ENCODE data around the gene NSG1.

NSG1 gene

DNA sequence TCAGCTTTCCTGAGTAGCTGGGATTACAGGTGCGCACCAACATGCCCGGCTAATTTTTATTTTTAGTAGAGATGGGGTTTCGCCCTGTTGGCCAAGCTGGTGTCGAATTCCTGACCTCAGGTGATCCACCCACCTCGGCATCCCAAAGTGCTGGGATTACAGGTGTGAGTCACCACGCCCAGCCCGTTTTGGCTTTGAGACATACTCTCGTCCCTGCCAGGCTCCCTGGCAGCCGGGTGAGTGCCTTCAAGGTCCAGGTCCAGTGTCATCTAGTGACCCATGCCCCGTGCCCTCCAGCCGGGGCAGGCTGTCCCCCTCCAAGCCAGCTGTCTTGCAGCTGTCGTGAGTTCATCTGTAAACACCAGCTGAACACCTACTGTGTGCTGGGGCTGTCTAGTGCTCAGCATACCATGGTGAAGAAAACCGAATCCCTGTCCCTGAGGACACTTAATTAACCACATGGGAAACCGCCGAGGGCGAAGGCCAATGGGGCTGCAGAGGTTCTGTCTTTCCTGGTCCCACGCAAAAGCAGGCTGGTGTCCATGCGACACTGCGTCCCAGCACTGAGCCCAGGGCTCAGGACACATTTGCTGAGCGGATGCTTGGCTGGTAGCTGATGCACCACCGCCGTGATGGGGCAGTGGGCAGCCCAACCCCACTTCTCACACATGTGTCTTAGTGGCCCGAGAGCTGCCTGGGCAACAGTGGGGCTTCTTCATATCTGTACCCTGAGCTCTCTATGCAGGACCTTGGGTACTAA is 21.9 kb downstream of the NSG1 start:
- no peaks in the 10 kb centered on the region for H3K9me3 ChIP-seq (ENCODE audit: low read depth, low read length)
- TF ChIP-seq FOXP2 (optimal IDR thresholded peaks at IDR 0.05; ENCODE audit: control extremely low read depth, extremely low read length, insufficient read depth) = no peak
- no peak for TF ChIP-seq EZH2 (IDR thresholded peaks at IDR 0.05)
- TF ChIP-seq POLR2AphosphoS5 (IDR thresholded peaks at IDR 0.05; ENCODE audit: borderline replicate concordance, low read depth, low read length) = no peak
- DNase-seq (ENCODE audit: low read depth, low spot score) = no peak

DNA sequence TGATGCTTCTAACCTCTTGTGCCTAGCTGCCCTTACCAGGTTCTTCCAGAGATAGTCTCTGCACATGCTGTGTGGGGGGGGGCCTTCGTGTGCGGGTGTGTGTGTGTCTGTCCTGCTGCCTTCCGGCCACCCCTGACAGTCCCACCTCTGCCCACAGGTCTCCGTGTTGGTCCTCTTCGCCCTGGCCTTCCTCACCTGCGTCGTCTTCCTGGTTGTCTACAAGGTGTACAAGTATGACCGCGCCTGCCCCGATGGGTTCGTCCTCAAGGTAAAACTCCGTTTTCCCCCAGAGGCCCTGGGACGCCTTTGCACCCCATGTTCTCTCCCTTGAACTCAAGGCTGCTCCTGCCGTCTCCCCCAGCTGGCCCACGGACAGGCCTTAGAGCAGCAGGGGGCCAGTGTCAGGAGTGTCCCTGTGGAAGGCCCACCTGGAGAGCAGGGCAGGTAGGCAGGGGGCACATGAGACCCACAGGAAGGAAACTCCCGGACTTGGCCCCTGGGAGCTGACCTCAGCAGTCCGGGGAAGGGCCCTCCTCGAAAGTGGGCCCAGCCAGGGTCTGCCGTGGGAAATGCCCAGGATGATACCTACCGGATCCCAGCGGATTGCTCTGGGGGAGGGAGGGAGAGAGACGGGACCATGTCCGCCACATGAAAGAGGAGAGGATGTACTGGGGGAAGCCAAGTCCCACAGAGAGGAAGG is 22.7 kb downstream of the NSG1 start:
- Histone ChIP-seq H3K4me3 (no peak overlapping the region), H3K27ac (no peak overlapping the region), H3K9me3 (ENCODE audit: low read depth, low read length) (no peaks in the 10 kb centered on the region), H3K36me3 (ENCODE audit: insufficient read depth, low read length) (no peaks in the 10 kb centered on the region; the same call in 1 of the 2 replicates), H3K9ac (ENCODE audit: insufficient read length) (no peak overlapping the region)
- no peak for TF ChIP-seq POLR2AphosphoS5 (IDR thresholded peaks at IDR 0.05; ENCODE audit: borderline replicate concordance, low read depth, low read length)
- TF ChIP-seq FOXP2 (optimal IDR thresholded peaks at IDR 0.05; ENCODE audit: control extremely low read depth, extremely low read length, insufficient read depth) = no peak
- TF ChIP-seq EZH2 (IDR thresholded peaks at IDR 0.05) = no peak
- no peak for DNase-seq (ENCODE audit: low read depth, low spot score)

More for the DNA sequence above, 21.9 kb downstream of the NSG1 start:
- no peak overlapping the region for H3K9ac ChIP-seq (ENCODE audit: insufficient read length)
- no peaks in the 10 kb centered on the region; the same call in 1 of the 2 replicates for H3K36me3 ChIP-seq (ENCODE audit: insufficient read depth, low read length)
- H3K4me3 ChIP-seq = no peak overlapping the region
- H3K27ac ChIP-seq = no peak overlapping the region

- TF ChIP-seq FOXP2 (optimal IDR thresholded peaks at IDR 0.05; ENCODE audit: control extremely low read depth, extremely low read length, insufficient read depth) = no peak
- no peak for TF ChIP-seq EZH2 (IDR thresholded peaks at IDR 0.05)
- no peak for TF ChIP-seq POLR2AphosphoS5 (IDR thresholded peaks at IDR 0.05; ENCODE audit: borderline replicate concordance, low read depth, low read length)
- no peak overlapping the region for H3K4me3 ChIP-seq
- H3K9ac ChIP-seq (ENCODE audit: insufficient read length) = no peak overlapping the region
- H3K36me3 ChIP-seq (ENCODE audit: insufficient read depth, low read length) = no peaks in the 10 kb centered on the region; the same call in 1 of the 2 replicates
- no peak for DNase-seq (ENCODE audit: low read depth, low spot score)
- no peaks in the 10 kb centered on the region for H3K9me3 ChIP-seq (ENCODE audit: low read depth, low read length)
- no peak overlapping the region for H3K27ac ChIP-seq
Observed at GRCh38 chr4:4410271-4410670, 23.4 kb downstream of the NSG1 start.

- no peak for TF ChIP-seq FOXP2 (optimal IDR thresholded peaks at IDR 0.05; ENCODE audit: control extremely low read depth, extremely low read length, insufficient read depth)
- TF ChIP-seq EZH2 (IDR thresholded peaks at IDR 0.05) = no peak
- no peak for TF ChIP-seq POLR2AphosphoS5 (IDR thresholded peaks at IDR 0.05; ENCODE audit: borderline replicate concordance, low read depth, low read length)
Observed at GRCh38 chr4:4411906-4412305, 25.0 kb downstream of the NSG1 start.

GRCh38 chr4:4412641-4413372 is 25.9 kb downstream of the NSG1 start:
- TF ChIP-seq POLR2AphosphoS5 (IDR thresholded peaks at IDR 0.05; ENCODE audit: borderline replicate concordance, low read depth, low read length) = no peak
- no peak for TF ChIP-seq EZH2 (IDR thresholded peaks at IDR 0.05)
- Histone ChIP-seq H3K4me3 (no peak overlapping the region), H3K9ac (ENCODE audit: insufficient read length) (no peak overlapping the region), H3K36me3 (ENCODE audit: insufficient read depth, low read length) (no peaks in the 10 kb centered on the region; the same call in 1 of the 2 replicates), H3K9me3 (ENCODE audit: low read depth, low read length) (no peaks in the 10 kb centered on the region), H3K27ac (no peak overlapping the region)
- no peak for DNase-seq (ENCODE audit: low read depth, low spot score)

More at GRCh38 chr4:4411906-4412305, 25.0 kb downstream of the NSG1 start:
- Histone ChIP-seq H3K27ac (no peak overlapping the region), H3K36me3 (ENCODE audit: insufficient read depth, low read length) (no peaks in the 10 kb centered on the region; the same call in 1 of the 2 replicates), H3K9ac (ENCODE audit: insufficient read length) (no peak overlapping the region), H3K4me3 (no peak overlapping the region), H3K9me3 (ENCODE audit: low read depth, low read length) (no peaks in the 10 kb centered on the region)
- DNase-seq (ENCODE audit: low read depth, low spot score) = no peak

DNA sequence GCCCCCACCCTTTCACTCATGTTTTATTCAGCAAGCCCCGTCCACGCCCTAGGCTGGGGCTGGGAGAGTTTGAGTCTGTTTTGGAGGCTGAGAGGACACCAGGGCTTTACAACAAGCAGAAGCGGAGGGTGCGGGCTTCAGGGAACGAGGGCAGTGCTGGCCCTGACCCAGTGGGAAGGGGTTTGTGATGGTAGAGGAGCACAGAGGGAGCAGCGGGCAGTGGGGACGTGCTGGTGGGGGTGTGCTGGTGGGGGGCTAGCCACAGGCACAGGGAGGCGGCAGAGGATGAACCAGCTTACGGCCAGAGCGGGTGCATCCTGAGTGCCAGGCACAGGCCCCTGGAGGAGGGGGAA is 26.4 kb downstream of the NSG1 start:
- Histone ChIP-seq H3K9ac (ENCODE audit: insufficient read length) (no peak overlapping the region), H3K9me3 (ENCODE audit: low read depth, low read length) (no peaks in the 10 kb centered on the region), H3K27ac (no peak overlapping the region), H3K36me3 (ENCODE audit: insufficient read depth, low read length) (peaks cover under 1% of the 10 kb centered on the region; the same call in 1 of the 2 replicates), H3K4me3 (no peak overlapping the region)
- DNase-seq (ENCODE audit: low read depth, low spot score) = no peak
- no peak for TF ChIP-seq EZH2 (IDR thresholded peaks at IDR 0.05)
- no peak for TF ChIP-seq POLR2AphosphoS5 (IDR thresholded peaks at IDR 0.05; ENCODE audit: borderline replicate concordance, low read depth, low read length)
- no peak for TF ChIP-seq FOXP2 (optimal IDR thresholded peaks at IDR 0.05; ENCODE audit: control extremely low read depth, extremely low read length, insufficient read depth)

DNA sequence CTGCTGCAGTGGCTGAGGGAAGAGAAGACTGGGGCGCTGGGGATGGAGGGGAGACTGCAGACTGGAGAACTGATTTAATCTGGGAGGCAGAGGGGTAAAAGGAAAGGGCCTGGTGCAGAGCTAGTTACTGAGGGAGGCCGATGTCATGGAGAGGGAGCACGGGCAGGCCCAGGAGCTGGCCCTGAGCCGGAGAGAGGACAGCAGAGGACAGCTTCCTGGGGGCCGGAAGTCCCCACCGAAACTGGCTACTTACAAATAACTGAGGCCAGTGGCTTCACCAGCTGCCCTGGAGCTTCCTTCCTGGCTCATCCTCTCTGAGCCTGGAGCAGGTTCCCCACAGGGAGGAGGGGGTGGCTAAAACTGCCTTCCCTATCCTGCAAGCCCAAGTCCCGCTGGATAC is 26.9 kb downstream of the NSG1 start:
- no peak overlapping the region for H3K27ac ChIP-seq
- no peak overlapping the region for H3K4me3 ChIP-seq
- H3K9me3 ChIP-seq (ENCODE audit: low read depth, low read length) = no peaks in the 10 kb centered on the region
- H3K36me3 ChIP-seq (ENCODE audit: insufficient read depth, low read length) = peaks cover 5% of the 10 kb centered on the region; the same call in 1 of the 2 replicates
- TF ChIP-seq POLR2AphosphoS5 (IDR thresholded peaks at IDR 0.05; ENCODE audit: borderline replicate concordance, low read depth, low read length) (no peak), EZH2 (IDR thresholded peaks at IDR 0.05) (no peak), FOXP2 (optimal IDR thresholded peaks at IDR 0.05; ENCODE audit: control extremely low read depth, extremely low read length, insufficient read depth) (no peak)
- H3K9ac ChIP-seq (ENCODE audit: insufficient read length) = no peak overlapping the region
- no peak for DNase-seq (ENCODE audit: low read depth, low spot score)

Measured in SK-N-MC (cell line).